IMR-90 (cell line): ENCODE data around the gene RNPEP. TPM values are rescaled to one million over a fixed set of nuclear protein-coding genes. Genes with fewer than 3 reads are reported as not detected.
A peak's percentile ranks its signal among the peaks of the same experiment; 100 is the strongest.
"Not testable (repeated sequence)": the region's sequence is repeated elsewhere in the genome, so short reads cannot be mapped to it uniquely, and the experiment has no call there.

Source experiments
- ATAC-seq: fragments of 200-7000 bp; cut with Tn5 transposase; 2 replicates; pipeline ENCODE4 v1.9.1; 2020; ENCODE audit warnings: low read depth, mild to moderate bottlenecking, moderate library complexity
- BruUV-seq: library from RNA; stranded (reverse); fragments of 400-500 nt; replicated peaks from 2 replicates; lab custom pipeline; 2021; lab: Mats Ljungman, UMichigan
- CTCF ChIA-PET: fragments of 300-600 bp; formaldehyde crosslinking; extraction: SDS; loops from one replicate; lab custom pipeline; 2021; ENCODE audit warnings: antibody characterized with exemption; lab: Yijun Ruan, JAX
- POLR2A ChIA-PET: fragments of 300-600 bp; sonication (Branson Sonifier 250); formaldehyde crosslinking; loops from one replicate; lab custom pipeline; 2022; ENCODE audit warnings: antibody characterized with exemption; ENCODE audit not compliant: unreplicated experiment; lab: Charles Lee
- DNase-seq: peaks from one replicate; pipeline ENCODE4 v3.0.0; 2013
- H2AFZ ChIP-seq: replicated peaks from 2 replicates; pipeline ENCODE3; 2013; ENCODE audit warnings: low read length, mild to moderate bottlenecking; ENCODE audit not compliant: poor library complexity
- H2AK5ac ChIP-seq: 2 replicates; pipeline ENCODE4 v1.6.1; 2013; ENCODE audit warnings: low read depth, low read length, inconsistent platforms
- H2AK9ac ChIP-seq: replicated peaks from 2 replicates; pipeline ENCODE3; 2013; ENCODE audit warnings: mild to moderate bottlenecking, low read depth, low read length, moderate library complexity; ENCODE audit not compliant: poor library complexity
- H2BK120ac ChIP-seq: 2 replicates; pipeline ENCODE4 v1.6.1; 2013; ENCODE audit warnings: low read depth, low read length, inconsistent platforms
- H2BK15ac ChIP-seq: 3 replicates; pipeline ENCODE4 v1.6.1; 2013; ENCODE audit warnings: low read depth, low read length, inconsistent platforms
- H2BK20ac ChIP-seq: 2 replicates; pipeline ENCODE4 v1.6.1; 2013; ENCODE audit warnings: low read depth, mild to moderate bottlenecking, inconsistent platforms, low read length, moderate library complexity
- H2BK5ac ChIP-seq: 2 replicates; pipeline ENCODE4 v1.6.1; 2013; ENCODE audit warnings: mild to moderate bottlenecking, low read depth, low read length, inconsistent platforms; ENCODE audit not compliant: poor library complexity, severe bottlenecking
- H3K14ac ChIP-seq: replicated peaks from 2 replicates; pipeline ENCODE4 v1.6.1; 2013; ENCODE audit warnings: low read depth, low read length, inconsistent platforms
- H3K18ac ChIP-seq: 2 replicates; pipeline ENCODE4 v1.6.1; 2013; ENCODE audit warnings: low read depth, low read length, control low read depth
- H3K23ac ChIP-seq: 2 replicates; pipeline ENCODE4 v1.6.1; 2013; ENCODE audit warnings: low read depth, low read length, inconsistent platforms
- H3K27ac ChIP-seq: 2 replicates; pipeline ENCODE4 v1.5.1; 2013; ENCODE audit warnings: mild to moderate bottlenecking, control low read depth, low read length; ENCODE audit not compliant: insufficient read depth
- H3K27me3 ChIP-seq: 2 replicates; pipeline ENCODE4 v1.6.1; 2013; ENCODE audit warnings: low read length; ENCODE audit not compliant: control insufficient read depth, insufficient read depth
- H3K36me3 ChIP-seq: 2 replicates; pipeline ENCODE4 v1.6.1; 2013; ENCODE audit warnings: low read length, mixed read lengths; ENCODE audit not compliant: control insufficient read depth, insufficient read depth
- H3K4ac ChIP-seq: 2 replicates; pipeline ENCODE4 v1.6.1; 2013; ENCODE audit warnings: low read depth, low read length, inconsistent platforms
- H3K4me1 ChIP-seq: 2 replicates; pipeline ENCODE4 v1.6.1; 2013; ENCODE audit warnings: low read length, mixed read lengths; ENCODE audit not compliant: control insufficient read depth, insufficient read depth
- H3K4me2 ChIP-seq: 2 replicates; pipeline ENCODE4 v1.6.1; 2013; ENCODE audit warnings: low read depth, mild to moderate bottlenecking, control low read depth, low read length, moderate library complexity
- H3K4me3 ChIP-seq: 2 replicates; pipeline ENCODE4 v1.5.1; 2013; ENCODE audit warnings: low read depth, mild to moderate bottlenecking, control low read depth, low read length, moderate library complexity; ENCODE audit not compliant: insufficient read depth
- H3K56ac ChIP-seq: 2 replicates; pipeline ENCODE4 v1.6.1; 2013; ENCODE audit warnings: low read length, inconsistent platforms; ENCODE audit not compliant: insufficient read depth; ENCODE audit errors: extremely low read depth
- H3K79me1 ChIP-seq, 2 experiments: 2 replicates each; pipeline ENCODE4 v1.6.1; 2013; ENCODE audit warnings: low read length in 2 of 2, inconsistent platforms in 1 of 2, low read depth in 1 of 2
- H3K9ac ChIP-seq: 2 replicates; pipeline ENCODE4 v1.6.1; 2013; ENCODE audit warnings: low read depth, low read length, control low read depth
- H3K9me1 ChIP-seq: 2 replicates; pipeline ENCODE4 v1.6.1; 2013; ENCODE audit warnings: low read length, inconsistent platforms; ENCODE audit not compliant: insufficient read depth
- H3K9me3 ChIP-seq: 2 replicates; pipeline ENCODE4 v1.6.1; 2013; ENCODE audit warnings: low read length; ENCODE audit not compliant: control insufficient read depth, insufficient read depth
- H4K20me1 ChIP-seq: 2 replicates; pipeline ENCODE4 v1.6.1; 2013; ENCODE audit warnings: low read length, inconsistent platforms; ENCODE audit not compliant: insufficient read depth
- H4K5ac ChIP-seq: 2 replicates; pipeline ENCODE4 v1.6.1; 2013; ENCODE audit warnings: mild to moderate bottlenecking, low read depth, low read length, control low read depth
- H4K8ac ChIP-seq, 2 experiments: 2 replicates each; pipeline ENCODE4 v1.6.1; 2013; ENCODE audit warnings: low read depth in 2 of 2, low read length in 2 of 2, control low read depth in 1 of 2, inconsistent platforms in 1 of 2
- H4K91ac ChIP-seq: 2 replicates; pipeline ENCODE4 v1.6.1; 2013; ENCODE audit warnings: low read depth, low read length, inconsistent platforms; ENCODE audit not compliant: insufficient read depth
- WGBS, 2 experiments: methylation state at CpG; one replicate each; pipeline versions ENCODE4 v1.1.5 to v1.1.7; 2013; ENCODE audit warnings: missing lambda C conversion rate in 2 of 2; ENCODE audit not compliant: insufficient read length in 1 of 2; ENCODE audit errors: extremely low coverage in 2 of 2; 5-methylcytosine and 5-hydroxymethylcytosine counted together
- dilution Hi-C: fragments of 300-500 bp; cut with HindIII; formaldehyde crosslinking; loops from one replicate; pipeline ENCODE4 v1.14.3; 2018; ENCODE audit warnings: low sequenced_read_pairs; ENCODE audit not compliant: unreplicated experiment
- in situ Hi-C: fragments of 300-500 bp; cut with MboI; formaldehyde crosslinking; loops from 3 replicates; pipeline ENCODE4 v1.14.3; 2019; ENCODE audit warnings: low sequenced_read_pairs, inconsistent platforms, mixed read lengths
- intact Hi-C: fragments of 100-400 bp; cut with micrococcal nuclease; formaldehyde crosslinking; loops from 2 replicates; pipeline ENCODE4 v1.10.0; 2022
- polyA plus RNA-seq, 3 experiments: library from polyadenylated mRNA; depleted of rRNA; stranded (reverse); fragments of >200 nt; gene quantifications; 2 replicates each; pipeline ENCODE4 v1.2.3, GENCODE V29; 2012; ENCODE audit warnings: low replicate concordance in 1 of 3
- total RNA-seq: library from RNA; depleted of rRNA; stranded (reverse); fragments of >200 nt; gene quantifications from 2 replicates; pipeline ENCODE4 v1.2.3, GENCODE V29; 2012
- TF ChIP-seq, protein P1 (sequence below): conservative IDR thresholded peaks from 2 replicates; pipeline ENCODE4 v1.5.1; 2012; ENCODE audit warnings: mild to moderate bottlenecking, low read depth, low read length, improper control_type of control experiment

The RNPEP gene
- total and polyA plus RNA-seq, 2 of the 4 experiments (the other 2 are of a cell fraction), result 49.8 to 75.4 TPM

DNA sequence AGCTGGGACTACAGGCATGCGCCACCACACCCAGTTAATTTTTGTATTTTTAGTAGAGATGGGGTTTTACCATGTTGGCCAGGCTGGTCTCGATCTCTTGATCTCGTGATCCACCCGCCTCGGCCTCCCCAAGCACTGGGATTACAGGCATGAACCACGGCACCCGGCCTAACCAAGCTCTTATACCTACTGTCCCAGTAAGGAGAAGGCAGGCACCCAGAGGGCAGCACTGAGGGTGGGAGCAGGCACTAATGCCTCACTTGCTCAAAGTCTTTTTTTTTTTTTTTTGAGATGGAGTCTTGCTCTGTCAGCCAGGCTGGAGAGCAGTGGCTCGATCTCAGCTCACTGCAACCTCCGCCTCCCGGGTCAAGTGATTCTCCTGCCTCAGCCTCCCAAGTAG, 42.1 kb upstream of the RNPEP start:
- H2AFZ ChIP-seq, CTCF ChIA-PET, H4K8ac ChIP-seq, H4K91ac ChIP-seq, dilution Hi-C loops, H2BK15ac ChIP-seq, in situ Hi-C loops, H3K56ac ChIP-seq, H3K23ac ChIP-seq, intact Hi-C loops, H3K36me3 ChIP-seq, H3K14ac ChIP-seq, H3K9me3 ChIP-seq, H2BK5ac ChIP-seq, H3K27me3 ChIP-seq, H3K4ac ChIP-seq, H2AK5ac ChIP-seq, H2BK120ac ChIP-seq, H4K5ac ChIP-seq, H3K18ac ChIP-seq, H2AK9ac ChIP-seq, H3K4me2 ChIP-seq, H3K9ac ChIP-seq, H2BK20ac ChIP-seq, H3K4me3 ChIP-seq, ATAC-seq, BruUV-seq, H3K27ac ChIP-seq, DNase-seq: not testable (repeated sequence)
- POLR2A ChIA-PET, result interaction anchor here (0.7 kb wide), 1 partner anchor 190 kb away, joined by 8 read pairs; no protein-coding TSS in a partner anchor
- Histone ChIP-seq H4K20me1 (peaks cover 18% of the 10 kb centered on the region), H3K4me1 (peaks cover 39% of the 10 kb centered on the region), H3K79me1 (peaks cover 32 to 74% of the 10 kb centered on the region in 2 experiments), H3K9me1 (peaks cover 28% of the 10 kb centered on the region)
- TF ChIP-seq, protein P1, sequence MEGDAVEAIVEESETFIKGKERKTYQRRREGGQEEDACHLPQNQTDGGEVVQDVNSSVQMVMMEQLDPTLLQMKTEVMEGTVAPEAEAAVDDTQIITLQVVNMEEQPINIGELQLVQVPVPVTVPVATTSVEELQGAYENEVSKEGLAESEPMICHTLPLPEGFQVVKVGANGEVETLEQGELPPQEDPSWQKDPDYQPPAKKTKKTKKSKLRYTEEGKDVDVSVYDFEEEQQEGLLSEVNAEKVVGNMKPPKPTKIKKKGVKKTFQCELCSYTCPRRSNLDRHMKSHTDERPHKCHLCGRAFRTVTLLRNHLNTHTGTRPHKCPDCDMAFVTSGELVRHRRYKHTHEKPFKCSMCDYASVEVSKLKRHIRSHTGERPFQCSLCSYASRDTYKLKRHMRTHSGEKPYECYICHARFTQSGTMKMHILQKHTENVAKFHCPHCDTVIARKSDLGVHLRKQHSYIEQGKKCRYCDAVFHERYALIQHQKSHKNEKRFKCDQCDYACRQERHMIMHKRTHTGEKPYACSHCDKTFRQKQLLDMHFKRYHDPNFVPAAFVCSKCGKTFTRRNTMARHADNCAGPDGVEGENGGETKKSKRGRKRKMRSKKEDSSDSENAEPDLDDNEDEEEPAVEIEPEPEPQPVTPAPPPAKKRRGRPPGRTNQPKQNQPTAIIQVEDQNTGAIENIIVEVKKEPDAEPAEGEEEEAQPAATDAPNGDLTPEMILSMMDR, result 0 out of 2 replicates have a peak, but pooled peaks have one; percentile 4
- 100% methylated on average over 4 of the region's 10 CpGs; no CpG with 5 or more reads in 1 of the 2 experiments for WGBS, 2 experiments
